PFSK-1 (cell line): Measurements from ENCODE around the gene EFHD2.

Source experiments
- FOXP2 ChIP-seq: optimal IDR thresholded peaks from 2 replicates; pipeline ENCODE3; 2011; ENCODE audit warnings: borderline replicate concordance, control low read depth, inconsistent platforms; ENCODE audit not compliant: insufficient read depth; ENCODE audit errors: extremely low read length, extremely low read depth
- POLR2AphosphoS5 ChIP-seq: IDR thresholded peaks from 2 replicates; pipeline ENCODE4 v1.6.1; 2012; ENCODE audit warnings: low read depth, mild to moderate bottlenecking, control low read depth, low read length, moderate library complexity
- REST ChIP-seq, 2 experiments: IDR thresholded peaks; 2 replicates each; pipeline versions ENCODE4 v1.6.1 to v1.8.0; 2011 to 2012; ENCODE audit warnings: low read depth in 2 of 2, low read length in 2 of 2, control low read depth in 1 of 2, inconsistent platforms in 1 of 2, mild to moderate bottlenecking in 1 of 2, moderate library complexity in 1 of 2; ENCODE audit not compliant: insufficient read depth in 1 of 2
- SIN3A ChIP-seq: IDR thresholded peaks from 2 replicates; pipeline ENCODE4 v1.6.1; 2012; ENCODE audit warnings: mild to moderate bottlenecking, low read length, moderate library complexity, borderline replicate concordance; ENCODE audit not compliant: insufficient read depth
- TAF1 ChIP-seq: IDR thresholded peaks from 2 replicates; pipeline ENCODE4 v1.6.1; 2012; ENCODE audit warnings: low read length, control low read depth, borderline replicate concordance; ENCODE audit not compliant: insufficient read depth

Gene EFHD2

DNA sequence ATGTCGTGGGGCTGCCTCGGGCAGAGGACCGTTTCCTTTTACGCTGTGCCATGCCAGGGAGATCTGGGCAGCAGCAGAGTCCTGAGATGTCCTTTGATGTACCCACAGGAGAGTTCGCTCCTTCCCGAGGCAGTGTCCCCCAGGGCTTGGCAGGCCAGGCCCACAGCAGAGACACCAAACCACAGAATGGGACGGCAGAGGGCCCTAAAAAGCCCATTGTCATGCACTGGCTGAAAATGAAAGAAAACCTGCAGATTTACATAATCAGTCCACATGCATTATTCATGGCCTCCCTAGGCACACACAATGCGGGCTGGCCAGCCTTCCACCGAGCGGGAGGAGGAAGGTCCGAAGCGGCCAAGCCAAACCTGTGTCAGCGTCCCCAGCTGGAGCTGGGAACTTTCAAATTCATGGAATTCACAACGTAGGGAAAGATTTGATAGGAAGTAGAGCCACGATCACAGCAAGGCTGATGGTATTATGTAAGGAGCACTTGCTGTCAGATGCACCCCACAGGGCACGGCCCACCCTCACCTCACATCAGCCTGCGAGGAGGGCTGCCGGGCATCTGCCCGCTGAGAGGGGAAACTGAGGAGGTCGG, 25.3 kb upstream of the EFHD2 start:
- no peak for TF ChIP-seq POLR2AphosphoS5
- no peak for TF ChIP-seq TAF1
- TF ChIP-seq REST (IDR thresholded peaks at IDR 0.05; ENCODE audit: insufficient read depth in 1 of 2, low read depth in 2 of 2, low read length in 2 of 2): no peak
- no peak for TF ChIP-seq SIN3A
- TF ChIP-seq FOXP2: no peak

- TF ChIP-seq SIN3A: no peak
- TF ChIP-seq REST (IDR thresholded peaks at IDR 0.05; ENCODE audit: insufficient read depth in 1 of 2, low read depth in 2 of 2, low read length in 2 of 2): no peak
- TF ChIP-seq TAF1: no peak
- TF ChIP-seq FOXP2: no peak
- no peak for TF ChIP-seq POLR2AphosphoS5
These were observed 24.3 kb upstream of the EFHD2 start for GRCh38 chr1:15385420-15385819.

GRCh38 chr1:15386164-15386749, 23.4 kb upstream of the EFHD2 start:
- TF ChIP-seq REST (IDR thresholded peaks at IDR 0.05; ENCODE audit: insufficient read depth in 1 of 2, low read depth in 2 of 2, low read length in 2 of 2): no peak
- TF ChIP-seq POLR2AphosphoS5: no peak
- TF ChIP-seq FOXP2: no peak
- TF ChIP-seq SIN3A: no peak
- TF ChIP-seq TAF1: no peak

DNA sequence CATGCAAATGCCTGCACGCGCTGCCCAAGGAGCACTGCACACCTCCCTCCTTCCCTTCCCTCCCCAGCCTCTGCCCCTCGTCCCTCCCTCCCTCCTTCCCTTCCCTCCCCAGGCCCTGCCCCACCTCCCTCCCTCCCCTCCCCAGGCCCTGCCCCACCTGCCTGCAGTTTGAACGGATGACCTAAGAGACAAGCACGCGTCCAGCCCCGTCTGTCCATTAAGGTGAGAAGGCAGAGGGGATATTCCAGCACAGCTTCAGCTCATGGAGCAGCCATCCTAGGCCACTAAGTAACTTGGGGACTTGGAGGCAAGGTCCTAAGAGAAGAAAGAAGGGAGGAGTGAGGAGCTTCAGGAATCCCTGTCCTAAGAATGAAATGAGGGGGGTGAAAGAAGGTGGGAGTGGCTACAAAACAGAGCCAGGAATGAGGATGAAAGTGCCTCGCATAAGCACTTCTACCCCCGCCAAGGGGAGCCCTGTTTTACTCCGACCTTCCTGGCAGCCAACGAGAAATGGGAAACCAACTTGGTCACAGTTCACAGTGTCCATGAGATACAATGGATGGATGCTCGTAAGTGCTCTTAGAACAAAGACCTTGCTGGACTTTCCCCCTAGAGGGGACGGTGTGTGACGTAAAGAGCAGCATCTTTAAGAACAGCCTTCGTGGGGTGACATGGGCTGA, 21.3 kb upstream of the EFHD2 start:
- TF ChIP-seq FOXP2 (no peak), POLR2AphosphoS5 (no peak), SIN3A (no peak), REST (IDR thresholded peaks at IDR 0.05; ENCODE audit: insufficient read depth in 1 of 2, low read depth in 2 of 2, low read length in 2 of 2) (no peak)
